CD4-positive, alpha-beta T cell treated with Interleukin-21 for 1 hour (primary cell): ENCODE data around the gene TTC39B.
"Not testable (repeated sequence)": the region's sequence is repeated elsewhere in the genome, so short reads cannot be mapped to it uniquely, and the experiment has no call there.

Experiments
- DNase-seq: peaks from one replicate; pipeline ENCODE4 v3.0.0-alpha.2; 2020

Gene TTC39B

DNA sequence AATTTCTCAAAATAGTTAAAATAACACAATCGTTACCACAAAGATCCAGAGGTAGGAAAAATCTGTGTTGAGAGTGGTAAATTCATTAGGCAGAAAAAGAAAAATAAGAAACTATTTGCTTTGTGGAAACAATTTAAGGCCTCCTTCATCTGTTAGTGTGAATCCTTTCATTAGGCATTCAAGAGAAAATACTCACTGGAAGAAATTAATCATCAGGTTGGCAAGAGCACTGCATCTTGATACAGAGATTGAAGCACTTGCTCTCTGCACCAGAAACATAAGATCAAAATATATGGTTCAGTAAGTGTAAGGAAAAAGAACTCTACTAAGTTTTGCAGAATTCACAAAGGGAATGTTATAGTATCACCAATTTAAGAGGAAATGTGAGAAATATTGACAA is 44.4 kb downstream of the TTC39B start:
- DNase-seq = no peak

DNA sequence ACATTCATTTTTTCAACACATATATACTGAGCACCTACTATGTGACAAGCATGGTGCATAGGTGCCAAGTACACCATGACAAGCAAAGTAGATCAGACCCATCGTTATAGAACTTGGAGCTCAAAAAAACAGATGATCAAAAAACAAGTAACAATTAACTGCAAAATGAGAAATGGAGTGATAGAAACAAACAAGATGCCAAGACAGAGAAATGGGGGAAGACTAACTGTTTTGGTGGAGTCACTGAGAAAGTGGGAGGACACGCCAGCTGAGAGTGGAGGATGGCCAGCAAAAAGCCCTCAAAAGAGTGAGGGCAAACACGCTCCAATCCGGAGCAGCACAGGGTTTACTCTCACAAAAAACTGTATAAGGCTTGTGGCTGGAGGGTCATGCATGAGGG is 50.6 kb downstream of the TTC39B start:
- DNase-seq = no peak

DNA sequence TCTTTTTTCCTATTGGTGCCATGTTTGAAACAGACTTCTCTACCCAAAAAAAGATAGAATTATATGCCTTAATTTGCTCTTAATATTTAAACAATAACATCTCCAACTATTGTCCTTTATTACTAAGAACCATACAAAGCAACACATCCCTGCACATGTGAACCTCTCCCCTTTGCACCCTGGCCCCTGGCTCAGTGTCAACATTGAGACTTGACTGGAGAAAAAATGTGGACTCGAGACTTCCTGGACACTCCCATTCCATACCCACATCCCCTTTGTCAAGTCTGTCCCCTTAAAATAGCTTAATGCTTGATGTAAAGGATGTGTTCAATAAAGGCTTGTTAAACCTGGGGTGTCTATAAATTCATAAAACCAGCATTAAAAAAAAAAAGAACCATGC is 53.2 kb downstream of the TTC39B start:
- DNase-seq = no peak

DNA sequence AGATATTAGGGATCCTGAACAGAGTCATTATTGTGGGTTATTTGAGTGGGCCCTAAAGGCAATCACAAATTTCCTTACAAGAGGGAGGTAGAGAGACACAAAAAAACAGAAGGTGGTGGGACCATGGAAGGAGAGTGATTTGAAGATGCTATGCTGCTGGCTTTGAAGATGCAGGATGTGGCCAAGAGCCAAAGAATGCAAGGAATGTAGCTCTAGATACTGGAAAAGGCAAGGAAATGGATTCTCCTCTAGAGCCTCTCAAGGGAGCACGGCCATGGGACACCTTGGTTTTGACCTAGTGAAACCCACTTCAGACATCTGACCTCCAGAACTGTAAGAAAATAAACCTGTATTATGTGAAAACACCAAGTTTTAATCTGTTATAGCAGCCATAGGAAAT is 53.8 kb downstream of the TTC39B start:
- DNase-seq = no peak

DNA sequence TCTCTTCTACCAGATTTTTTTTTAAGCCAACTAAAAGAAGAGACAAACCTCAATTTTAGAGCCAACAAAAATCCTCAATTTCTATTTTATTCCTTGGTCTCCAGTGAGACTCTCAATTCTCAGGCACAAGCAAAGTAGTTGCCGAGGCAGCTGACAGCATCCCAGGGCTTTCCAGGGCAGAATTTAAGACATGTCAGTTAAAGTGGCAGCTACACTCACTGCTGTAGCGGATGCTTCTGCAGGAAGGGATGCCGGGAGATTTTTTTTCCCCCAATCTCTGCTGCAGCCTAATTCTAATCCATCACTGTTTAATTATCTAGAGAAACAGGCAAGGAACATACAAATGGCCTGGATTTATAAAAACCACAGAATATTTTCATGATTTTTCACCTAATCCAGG is 57.0 kb downstream of the TTC39B start:
- no peak for DNase-seq

DNA sequence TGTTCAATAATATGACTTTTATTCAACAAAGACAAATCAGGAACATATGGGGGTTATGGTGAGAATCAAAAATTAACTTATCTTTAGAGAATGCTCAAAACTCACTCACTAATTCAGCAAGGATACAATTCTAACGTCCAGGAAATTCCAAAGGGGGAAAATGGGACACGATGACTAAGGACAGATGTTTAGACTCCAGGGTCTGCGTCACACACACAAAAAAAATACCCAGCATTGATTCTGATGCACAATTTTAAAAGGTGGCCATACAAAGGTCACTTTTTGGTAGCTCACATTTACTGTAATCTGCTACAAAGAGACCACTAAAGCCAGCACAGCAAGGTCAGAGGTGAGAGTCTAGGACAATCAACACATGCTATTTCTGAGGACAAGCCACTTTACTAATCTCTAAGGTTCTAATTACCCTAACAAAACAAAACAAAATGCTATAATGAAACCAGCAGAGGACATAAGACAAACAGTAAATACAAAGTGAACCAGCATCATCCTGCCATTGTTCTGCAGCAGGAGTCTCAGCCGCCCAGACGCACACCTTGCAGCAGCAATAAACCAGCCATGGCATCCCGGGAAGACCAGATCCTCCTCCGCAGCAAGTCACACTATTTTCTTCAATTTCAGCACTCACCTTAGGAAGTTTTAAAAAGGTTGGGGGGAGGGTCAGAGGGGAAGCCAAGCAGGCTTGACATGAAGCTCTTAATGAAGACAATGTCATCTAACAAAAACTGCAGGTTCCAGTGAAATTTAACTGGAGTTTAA is 57.8 kb downstream of the TTC39B start:
- DNase-seq = no peak

DNA sequence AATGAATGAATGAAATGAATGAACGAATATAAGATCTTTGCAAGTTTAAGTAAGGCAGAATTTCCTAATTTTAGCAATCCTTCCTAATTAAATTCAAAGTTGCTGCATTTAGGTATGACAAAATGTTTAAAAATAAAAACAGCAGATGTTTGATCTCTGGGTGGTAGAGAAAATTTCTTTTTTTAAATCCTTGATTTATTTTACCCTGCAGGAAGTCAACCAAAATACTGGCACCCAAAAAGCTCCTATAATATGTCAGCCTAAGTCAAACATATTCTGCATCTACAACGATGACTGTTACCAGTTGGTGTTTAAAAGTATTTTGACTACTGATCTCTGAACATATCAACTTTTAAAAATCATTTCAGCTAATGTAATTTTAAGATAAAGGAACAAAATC is 58.4 kb downstream of the TTC39B start:
- no peak for DNase-seq

DNA sequence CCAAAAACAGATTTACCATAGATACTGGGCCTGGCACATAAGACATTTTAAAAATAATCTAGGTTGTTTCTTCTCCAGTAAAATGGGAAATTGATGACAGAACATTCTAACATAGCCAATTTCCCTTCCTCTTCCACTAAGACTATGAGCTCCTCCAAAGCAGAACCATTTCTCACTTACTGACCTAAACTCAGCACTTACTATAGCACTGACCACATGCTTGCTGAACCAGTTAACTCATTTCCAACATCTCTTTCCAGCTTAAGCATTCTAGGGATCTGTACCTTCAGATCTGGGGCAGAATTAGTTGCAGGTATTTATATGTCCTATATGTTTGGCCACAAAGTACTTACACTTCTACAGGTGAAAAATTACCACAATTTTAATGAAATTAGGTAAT is 58.9 kb downstream of the TTC39B start:
- no peak for DNase-seq

DNA sequence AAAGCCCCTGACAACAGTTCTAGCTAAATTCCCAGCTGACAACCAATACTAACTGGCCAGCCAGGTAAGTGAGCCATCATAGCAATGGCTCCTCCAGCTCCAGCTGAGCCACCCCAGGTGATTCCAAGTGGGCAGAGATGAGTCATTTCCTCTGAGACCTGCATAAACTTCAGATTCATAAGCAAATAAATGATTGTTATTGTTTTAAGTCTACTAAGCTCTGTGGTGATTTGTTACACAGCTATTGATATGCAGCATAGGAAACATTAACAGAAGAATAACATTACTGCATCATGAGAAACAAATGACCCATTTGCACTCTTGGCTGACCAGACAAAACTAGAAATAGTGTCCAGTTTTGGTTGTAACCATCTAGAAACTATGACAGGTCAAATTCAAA is 60.3 kb downstream of the TTC39B start:
- DNase-seq = no peak

DNA sequence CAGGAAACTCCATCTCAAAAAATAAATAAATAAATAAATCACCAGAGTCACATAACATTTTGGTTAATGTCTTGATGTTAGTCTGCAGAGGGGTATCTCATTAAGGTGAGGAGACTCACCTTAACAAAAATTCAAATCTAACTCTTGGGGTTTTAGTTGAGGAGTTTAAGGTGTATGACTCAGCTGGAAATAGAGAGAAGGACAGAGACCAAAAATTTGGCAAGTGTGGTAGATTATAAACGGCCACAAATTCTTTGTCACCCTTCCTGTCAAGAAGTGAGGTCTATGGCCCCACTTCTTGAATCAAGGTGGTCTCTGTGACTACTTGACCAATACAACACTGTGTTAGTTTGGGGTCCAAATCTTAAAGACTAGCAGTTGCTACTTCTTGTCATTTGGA is 60.8 kb downstream of the TTC39B start:
- DNase-seq = no peak

DNA sequence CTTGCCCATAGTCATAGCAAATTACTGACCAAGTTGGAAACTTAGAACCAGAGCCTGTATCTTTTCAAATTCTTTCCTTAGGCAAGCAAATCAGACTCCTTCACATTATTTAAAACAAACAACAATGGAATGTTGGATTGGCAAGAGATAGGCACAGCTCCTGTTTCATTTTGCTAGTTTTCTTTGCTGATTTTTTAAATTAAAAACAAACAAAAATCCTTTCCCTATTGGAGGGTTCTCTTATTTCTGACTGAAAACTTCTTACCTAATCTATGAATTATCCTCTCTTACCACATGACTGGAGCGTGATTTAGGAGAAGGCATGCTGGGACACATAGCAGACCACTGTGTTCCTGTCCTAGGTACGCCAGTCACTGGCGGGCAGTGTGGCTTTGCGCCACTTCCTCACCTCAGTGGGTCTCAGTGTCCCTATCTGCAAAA is 63.0 kb downstream of the TTC39B start:
- DNase-seq = no peak

DNA sequence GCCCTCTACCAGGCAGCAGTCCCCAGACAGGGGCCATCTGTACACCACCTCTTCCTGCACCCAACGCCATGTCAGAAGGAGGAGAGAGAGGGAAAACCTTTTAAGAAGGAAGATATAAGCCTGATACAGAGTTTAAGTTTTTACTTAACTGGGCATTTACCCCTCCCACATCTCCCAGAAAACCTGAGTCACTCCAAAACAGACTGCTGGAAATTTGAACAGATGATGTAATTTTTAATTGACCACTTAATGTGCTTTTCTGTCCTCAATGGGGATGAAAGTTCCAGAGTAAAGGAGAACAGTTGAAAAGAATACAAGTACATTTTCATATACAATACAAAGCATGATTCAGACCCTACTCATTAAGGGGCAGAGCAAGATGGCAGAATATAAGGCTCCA is 63.9 kb downstream of the TTC39B start:
- DNase-seq = no peak

DNA sequence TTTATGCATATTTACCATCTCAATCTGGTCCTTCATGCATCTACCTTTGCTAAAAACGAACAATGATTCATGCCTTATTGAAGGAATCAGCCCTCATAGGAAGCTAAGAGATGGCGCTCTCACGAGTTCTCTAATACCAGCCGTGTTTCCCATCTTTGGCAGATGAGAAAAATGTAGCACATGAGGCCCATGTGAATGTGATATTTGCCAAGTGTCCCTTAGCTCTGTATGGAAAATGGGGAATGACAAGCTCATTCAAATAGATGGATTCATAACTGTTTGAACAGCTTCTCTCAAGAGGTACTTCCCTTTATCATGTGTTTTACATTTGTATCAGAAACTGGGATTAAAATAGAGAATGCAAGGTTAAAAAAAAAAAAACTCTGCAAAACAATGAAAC is 66.1 kb downstream of the TTC39B start:
- DNase-seq = no peak

DNA sequence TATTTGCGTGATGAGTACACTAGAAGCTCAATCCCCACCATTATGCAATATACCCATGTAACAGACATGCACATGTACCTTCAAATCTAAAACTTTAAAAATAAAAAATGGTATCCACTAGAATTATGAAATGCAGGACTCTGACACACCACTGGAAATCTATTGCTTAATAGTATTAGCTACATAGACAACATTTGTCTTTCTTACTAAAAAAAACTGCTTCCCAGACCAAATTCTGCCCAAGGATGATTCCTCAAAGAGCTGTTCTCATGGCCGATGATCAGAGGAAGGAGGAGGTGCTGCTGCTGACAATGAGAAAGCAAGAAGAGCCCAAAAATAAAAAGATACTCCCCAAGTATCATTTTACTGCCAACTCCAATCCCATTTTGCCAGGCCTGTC is 67.2 kb downstream of the TTC39B start:
- DNase-seq = no peak

DNA sequence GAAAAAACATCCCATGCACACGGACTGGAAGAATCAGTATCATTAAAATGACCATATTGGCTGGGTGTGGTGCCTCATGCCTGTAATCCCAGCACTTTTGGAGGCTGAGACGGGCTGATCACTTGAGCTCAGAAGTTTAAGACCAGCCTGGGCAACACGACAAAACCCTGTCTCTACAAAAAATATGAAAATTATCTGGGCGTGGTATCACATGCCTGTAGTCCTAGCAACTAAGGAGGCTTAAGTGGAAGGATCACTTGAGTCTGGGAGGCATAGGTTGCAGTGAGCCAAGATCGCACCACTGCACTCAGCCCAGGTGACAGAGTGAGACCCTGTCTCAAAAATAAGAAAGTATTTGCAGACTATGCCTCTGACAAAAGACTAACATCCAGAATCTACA is 68.4 kb downstream of the TTC39B start:
- DNase-seq = no peak

DNA sequence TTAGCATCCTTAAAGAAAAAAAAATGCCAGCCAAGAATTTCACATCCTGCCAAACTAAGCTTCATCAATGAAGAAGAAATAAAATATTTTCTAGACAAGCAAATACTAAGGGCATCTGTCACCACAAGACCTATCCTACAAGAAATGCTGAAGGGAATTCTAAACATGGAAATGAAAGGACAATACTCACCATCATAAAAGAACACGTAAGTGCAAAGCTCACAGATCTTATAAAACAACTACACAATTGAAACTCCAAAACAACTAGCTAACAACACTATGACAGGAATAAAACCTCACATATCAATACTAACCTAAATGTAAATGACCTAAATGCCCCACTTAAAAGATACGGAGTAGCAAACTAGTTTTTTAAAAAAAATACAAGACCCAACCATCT is 71.4 kb downstream of the TTC39B start:
- DNase-seq = no peak

DNA sequence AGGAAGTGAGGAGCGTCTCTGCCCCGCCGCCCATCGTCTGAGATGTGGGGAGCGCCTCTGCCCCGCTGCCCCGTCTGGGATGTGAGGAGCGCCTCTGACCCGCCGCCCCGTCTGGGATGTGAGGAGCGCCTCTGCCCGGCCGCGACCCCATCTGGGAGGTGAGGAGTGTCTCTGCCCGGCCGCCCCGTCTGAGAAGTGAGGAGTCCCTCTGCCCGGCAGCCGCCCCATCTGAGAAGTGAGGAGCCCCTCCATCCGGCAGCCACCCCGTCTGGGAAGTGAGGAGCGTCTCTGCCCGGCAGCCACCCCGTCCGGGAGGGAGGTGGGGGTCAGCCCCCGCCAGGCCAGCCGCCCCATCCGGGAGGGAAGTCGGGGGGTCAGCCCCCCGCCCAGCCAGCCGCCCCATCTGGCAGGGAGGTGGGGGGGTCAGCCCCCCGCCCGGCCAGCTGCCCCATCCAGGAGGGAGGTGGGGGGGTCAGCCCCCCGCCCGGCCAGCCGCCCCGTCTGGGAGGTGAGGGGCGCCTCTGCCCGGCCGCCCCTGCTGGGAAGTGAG is 73.0 kb downstream of the TTC39B start:
- not testable (repeated sequence) for DNase-seq

DNA sequence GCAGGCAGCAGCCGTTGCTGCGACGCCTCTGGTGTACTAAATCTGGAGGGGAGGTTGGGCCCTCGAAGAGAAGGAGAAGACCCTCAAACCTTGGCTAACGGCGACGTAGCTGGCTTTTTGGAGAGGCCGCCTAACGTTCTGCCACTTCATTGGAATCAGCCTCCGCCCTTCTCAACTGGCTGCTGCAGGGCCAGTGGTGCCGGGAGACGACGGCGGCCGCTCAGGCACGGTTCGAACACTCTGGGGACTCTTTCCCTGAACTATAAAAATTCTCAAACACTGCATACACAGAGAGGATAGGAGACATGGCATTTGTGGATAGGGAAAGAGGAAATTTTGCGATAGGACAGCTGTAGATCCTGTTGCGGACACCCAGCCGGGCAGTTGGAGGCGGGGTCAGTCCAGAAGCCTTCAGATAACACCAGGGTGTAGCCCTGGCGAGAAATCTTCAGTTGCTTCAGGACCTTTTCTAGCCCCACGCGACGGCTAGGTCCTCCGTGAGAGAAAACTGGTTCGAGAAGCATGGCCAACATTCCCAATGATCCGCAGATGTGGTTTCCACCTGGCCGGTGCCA is 74.2 kb downstream of the TTC39B start:
- not testable (repeated sequence) for DNase-seq

DNA sequence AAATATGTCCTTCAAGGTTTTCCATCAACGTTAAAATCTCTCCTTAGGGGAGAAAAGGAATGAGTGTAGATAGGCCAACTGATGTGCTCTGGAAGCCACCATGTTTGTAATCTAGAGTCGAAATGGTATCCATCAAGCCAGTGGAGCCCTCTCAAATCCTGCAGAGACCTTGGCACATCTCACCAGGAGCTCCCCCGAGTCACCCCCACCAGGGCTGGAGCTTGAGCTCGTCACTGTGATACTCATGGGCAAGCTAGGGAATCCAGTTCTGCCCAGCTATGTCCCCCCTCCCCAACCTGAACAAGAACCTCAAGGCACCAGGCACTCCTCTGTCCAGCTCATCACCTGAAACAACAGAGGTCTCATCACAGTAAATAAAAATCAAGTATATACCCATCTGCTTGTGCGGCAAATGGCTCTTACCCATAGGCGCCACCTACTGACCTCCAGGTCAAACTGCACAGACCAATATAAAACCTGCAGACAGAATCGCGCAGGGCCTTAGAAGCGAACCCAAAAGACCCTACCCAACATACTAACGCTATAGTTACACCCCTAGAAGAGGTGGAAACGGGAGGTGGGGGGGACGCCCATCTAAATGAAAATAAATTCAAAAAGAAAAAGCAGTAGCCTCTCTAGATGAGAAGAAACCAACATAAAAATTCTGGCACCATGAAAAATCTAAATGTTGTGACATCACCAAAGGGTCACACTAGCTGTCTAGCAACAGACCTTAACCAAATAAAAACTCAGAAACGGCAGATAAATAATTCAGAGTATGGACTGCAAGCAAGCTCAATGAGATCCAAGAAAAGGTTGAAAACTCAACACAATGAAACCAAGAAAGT is 75.0 kb downstream of the TTC39B start:
- DNase-seq = peak; percentile 11

DNA sequence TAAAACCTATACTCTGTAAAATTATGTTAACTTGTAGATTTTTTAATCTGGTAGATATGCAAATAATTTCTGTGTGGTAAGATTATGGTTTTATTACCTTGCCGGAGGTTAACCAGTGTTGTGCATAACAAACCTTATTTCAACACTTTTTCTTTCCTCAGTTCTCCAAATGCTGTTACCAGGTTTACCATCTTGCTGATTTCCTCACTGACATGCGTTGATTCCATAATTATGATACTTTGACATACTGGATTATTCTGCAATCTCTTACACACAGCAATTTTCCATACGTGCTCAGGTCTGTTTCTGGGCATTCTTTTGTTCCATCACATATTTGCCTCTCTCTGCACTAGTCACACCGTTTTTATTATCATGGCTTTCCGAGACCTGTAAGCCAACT is 77.6 kb downstream of the TTC39B start:
- no peak for DNase-seq

DNA sequence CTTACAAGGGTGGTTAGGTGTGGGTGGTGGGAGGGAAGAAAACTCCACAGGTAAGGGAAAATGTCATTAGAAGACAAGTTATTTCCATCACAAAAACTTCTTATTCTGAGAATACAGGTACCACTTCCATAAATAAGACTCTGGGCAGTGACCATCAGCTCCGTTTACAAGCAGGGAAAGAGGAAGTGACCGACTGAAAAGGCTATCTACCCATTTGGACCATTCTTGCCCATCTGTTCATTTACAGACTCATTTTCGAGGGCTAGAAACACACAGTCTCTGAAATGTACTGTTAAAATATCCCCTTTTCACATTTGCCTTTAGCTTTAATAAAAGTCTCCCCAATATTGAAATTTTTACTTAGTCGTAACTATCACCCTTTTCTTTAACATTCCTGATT is 79.5 kb downstream of the TTC39B start:
- no peak for DNase-seq

DNA sequence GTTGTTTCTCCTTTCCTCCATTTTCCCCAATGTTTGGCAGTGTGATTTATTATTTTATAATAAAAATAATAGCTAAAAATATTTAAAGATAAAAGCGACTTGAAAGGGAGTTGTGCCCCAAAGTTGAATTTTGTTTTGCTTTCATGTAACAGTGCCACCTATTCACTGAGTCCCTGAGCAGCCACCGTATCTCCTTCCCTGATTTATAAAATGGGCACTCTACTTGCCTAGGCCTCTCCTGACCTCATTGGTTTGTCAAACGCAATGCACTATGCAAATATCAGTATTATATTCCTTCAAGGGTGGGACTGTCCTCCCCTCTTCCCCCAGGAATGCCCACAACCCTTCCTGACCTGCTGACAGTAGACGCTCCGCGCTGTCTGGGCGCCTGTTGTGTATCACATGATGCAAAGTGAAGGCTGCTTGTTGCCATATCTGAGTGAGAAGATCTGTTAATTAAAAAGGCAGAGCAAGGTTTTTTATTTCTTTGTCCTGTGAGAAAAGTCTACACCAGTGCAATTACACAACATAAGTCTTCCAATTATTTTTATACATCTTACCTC is 81.4 kb downstream of the TTC39B start:
- no peak for DNase-seq

DNA sequence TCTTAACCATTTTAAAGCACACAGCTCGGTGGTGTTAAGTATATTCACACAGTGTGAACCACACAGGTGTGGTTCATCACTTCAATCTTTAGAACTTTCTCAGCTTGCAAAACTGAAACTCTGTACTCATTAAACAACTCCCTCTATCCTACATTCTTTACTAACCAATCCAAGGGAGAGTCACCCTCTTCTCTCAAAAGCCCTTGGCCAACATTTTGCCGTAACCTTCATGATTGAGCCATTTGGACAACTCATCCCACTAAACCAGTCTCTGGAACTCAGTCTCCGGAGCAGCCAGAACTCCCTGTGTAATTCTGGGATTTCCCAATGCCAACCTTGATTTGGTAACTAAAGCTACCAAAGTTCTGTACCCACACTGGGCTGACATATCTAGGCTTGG is 84.7 kb downstream of the TTC39B start:
- DNase-seq = no peak
